A549 (cell line): ENCODE data around the gene SHMT2. TPM values are rescaled to one million over a fixed set of nuclear protein-coding genes. Genes with fewer than 3 reads are reported as not detected.

ENCODE experiments used
- ATAC-seq, 2 experiments: fragments of 200-7000 bp in 1 of 2; fragments of >200 bp in 1 of 2; cut with Nextera tagmentation in 1 of 2; cut with Tn5 transposase in 1 of 2; 3 replicates each; pipeline versions ENCODE4 v1.8.0 to v1.9.1; 2018 to 2020; ENCODE audit warnings: mild to moderate bottlenecking in 1 of 2, moderate library complexity in 1 of 2
- CTCF ChIA-PET: fragments of 300-600 bp; sonication (Branson Sonifier 250); formaldehyde crosslinking; extraction: SDS; loops from one replicate; lab custom pipeline; 2021; ENCODE audit warnings: antibody characterized with exemption, inconsistent platforms; lab: Yijun Ruan, JAX
- POLR2A ChIA-PET: fragments of 350-600 bp; formaldehyde crosslinking; extraction: SDS; loops from one replicate; lab custom pipeline; 2021; ENCODE audit warnings: antibody characterized with exemption, inconsistent platforms; lab: Yijun Ruan, JAX
- DNase-seq, 2 experiments: peaks; one replicate each; pipeline versions ENCODE4 v3.0.0 to v3.0.0-alpha.2; 2011 to 2016; ENCODE audit warnings: low read depth in 1 of 2, low spot score in 1 of 2
- FAIRE-seq: peaks from 2 replicates; lab custom pipeline; 2011; peaks lifted over from hg19 to GRCh38; lab: Jason Lieb, UNC
- H3K27ac ChIP-seq, 2 experiments: fragments of >200 bp; sonication (Bioruptor Twin); formaldehyde crosslinking; 3 replicates each; pipeline ENCODE4 v1.5.1; 2016 to 2017
- H3K4me1 ChIP-seq: fragments of >200 bp; sonication (Bioruptor Twin); formaldehyde crosslinking; 3 replicates; pipeline ENCODE4 v1.6.1; 2016
- H3K4me2 ChIP-seq: fragments of >200 bp; sonication (Bioruptor Twin); formaldehyde crosslinking; 3 replicates; pipeline ENCODE4 v1.6.1; 2016
- H3K4me3 ChIP-seq: fragments of >200 bp; sonication (Bioruptor Twin); formaldehyde crosslinking; 3 replicates; pipeline ENCODE4 v1.5.1; 2016
- H3K9me3 ChIP-seq: fragments of >200 bp; sonication (Bioruptor Twin); formaldehyde crosslinking; 3 replicates; pipeline ENCODE4 v1.6.1; 2016
- BCL3 ChIP-seq: fragments of >200 bp; sonication (Bioruptor Twin); formaldehyde crosslinking; IDR thresholded peaks from 3 replicates; pipeline ENCODE4 v1.6.1; 2016
- CBX8 ChIP-seq: fragments of 200-600 bp; sonication (generic); IDR thresholded peaks from 2 replicates; pipeline ENCODE4 v1.6.1; 2016
- CHD2 ChIP-seq: fragments of 150-350 bp; IDR thresholded peaks from 2 replicates; pipeline ENCODE4 v1.6.1; 2014; ENCODE audit warnings: low read length; ENCODE audit not compliant: partially characterized antibody
- EP300 ChIP-seq, 2 experiments: fragments of >200 bp; sonication (Bioruptor Twin); formaldehyde crosslinking; IDR thresholded peaks; 2 replicates in 1 of 2; 3 replicates in 1 of 2; pipeline ENCODE4 v1.6.1; 2016 to 2017
- ESRRA ChIP-seq: fragments of 150-350 bp; IDR thresholded peaks from 2 replicates; pipeline ENCODE4 v1.6.1; 2014; ENCODE audit warnings: mild to moderate bottlenecking, low read length, borderline replicate concordance
- FOSL2 ChIP-seq, 2 experiments: fragments of 450-650 bp in 1 of 2; fragments of >200 bp in 1 of 2; sonication (Bioruptor Twin) in 1 of 2; formaldehyde crosslinking; IDR thresholded peaks; 2 replicates each; pipeline versions ENCODE4 v1.5.0 to v1.6.1; 2016 to 2020; ENCODE audit warnings: mild to moderate bottlenecking in 1 of 2, moderate library complexity in 1 of 2
- HOXA7 ChIP-seq: fragments of 250-450 bp; sonication (Bioruptor Pico); IDR thresholded peaks from 2 replicates; pipeline ENCODE4 v1.5.0; 2020; ENCODE audit warnings: mild to moderate bottlenecking, moderate library complexity
- HOXB13 ChIP-seq: fragments of 250-450 bp; sonication (Bioruptor Pico); IDR thresholded peaks from 2 replicates; pipeline ENCODE4 v1.5.0; 2020; ENCODE audit warnings: low read depth, mild to moderate bottlenecking, moderate library complexity
- JUN ChIP-seq, 2 experiments: fragments of >200 bp; sonication (Bioruptor Twin); formaldehyde crosslinking; IDR thresholded peaks; 2 replicates in 1 of 2; 3 replicates in 1 of 2; pipeline ENCODE4 v1.6.1; 2016 to 2017
- JUNB ChIP-seq: fragments of >200 bp; sonication (Bioruptor Twin); formaldehyde crosslinking; IDR thresholded peaks from 2 replicates; pipeline ENCODE4 v1.6.1; 2016
- MAFK ChIP-seq: fragments of 450-650 bp; IDR thresholded peaks from 2 replicates; pipeline ENCODE4 v1.6.1; 2014; ENCODE audit not compliant: partially characterized antibody
- MYC ChIP-seq: IDR thresholded peaks from 2 replicates; pipeline ENCODE4 v1.6.1; 2012; ENCODE audit warnings: mild to moderate bottlenecking, inconsistent platforms, low read length, improper control_type of control experiment, borderline replicate concordance
- NPAS2 ChIP-seq: fragments of 250-450 bp; sonication (Bioruptor Pico); IDR thresholded peaks from 2 replicates; pipeline ENCODE4 v1.8.0; 2022; ENCODE audit warnings: mild to moderate bottlenecking, moderate library complexity, borderline replicate concordance
- NR3C1 ChIP-seq: fragments of >200 bp; sonication (Bioruptor Twin); formaldehyde crosslinking; IDR thresholded peaks from 3 replicates; pipeline ENCODE4 v1.6.1; 2017
- POLR2A ChIP-seq: IDR thresholded peaks from 2 replicates; pipeline ENCODE4 v1.6.1; 2012; ENCODE audit warnings: mild to moderate bottlenecking, low read length
- RAD21 ChIP-seq, 2 experiments: fragments of >200 bp in 1 of 2; sonication (Bioruptor Twin) in 1 of 2; formaldehyde crosslinking in 1 of 2; IDR thresholded peaks in 1 of 2; conservative IDR thresholded peaks in 1 of 2; 2 replicates in 1 of 2; 3 replicates in 1 of 2; pipeline ENCODE4 v1.6.1; 2012 to 2018; ENCODE audit warnings: inconsistent platforms in 1 of 2
- RARB ChIP-seq: fragments of 250-450 bp; sonication (Bioruptor Pico); IDR thresholded peaks from 2 replicates; pipeline ENCODE4 v1.8.0; 2021; ENCODE audit warnings: mild to moderate bottlenecking, moderate library complexity
- RCOR1 ChIP-seq: fragments of 150-350 bp; IDR thresholded peaks from 2 replicates; pipeline ENCODE4 v1.6.1; 2014; ENCODE audit warnings: antibody characterized with exemption, low read length, low read depth
- RFX5 ChIP-seq: fragments of 450-650 bp; IDR thresholded peaks from 2 replicates; pipeline ENCODE4 v1.7.1; 2014; ENCODE audit warnings: antibody characterized with exemption, mild to moderate bottlenecking, moderate library complexity
- RNF2 ChIP-seq: fragments of 200-600 bp; sonication (generic); IDR thresholded peaks from 2 replicates; pipeline ENCODE4 v1.6.1; 2016; ENCODE audit warnings: low read depth, mild to moderate bottlenecking, antibody characterized with exemption, moderate library complexity, borderline replicate concordance
- SREBF2 ChIP-seq: fragments of 450-650 bp; IDR thresholded peaks from 2 replicates; pipeline ENCODE4 v1.6.1; 2014; ENCODE audit warnings: mild to moderate bottlenecking, moderate library complexity
- ZFP36 ChIP-seq: fragments of 450-650 bp; IDR thresholded peaks from 2 replicates; pipeline ENCODE4 v1.6.1; 2014; ENCODE audit warnings: borderline replicate concordance; ENCODE audit not compliant: partially characterized antibody
- ZSCAN20 ChIP-seq: fragments of 250-450 bp; sonication (Bioruptor Pico); IDR thresholded peaks from 2 replicates; pipeline ENCODE4 v1.8.0; 2022; ENCODE audit warnings: mild to moderate bottlenecking, moderate library complexity
- WGBS: methylation state at CpG from one replicate; pipeline ENCODE4 v1.1.6; 2017; ENCODE audit errors: missing lambda C conversion rate; 5-methylcytosine and 5-hydroxymethylcytosine counted together
- polyA plus RNA-seq, 4 experiments: library from polyadenylated mRNA; depleted of rRNA in 3 of 4; stranded (reverse); fragments of >200 nt; fragmentation: RNase III in 1 of 4; extraction: RNeasy Plus Mini Kit Qiagen cat#74134 plus additional on column Dnase treatment in 1 of 4; gene quantifications; 2 replicates in 3 of 4; 3 replicates in 1 of 4; pipeline ENCODE4 v1.2.3, GENCODE V29; 2011 to 2017
- TF ChIP-seq, protein P1 (sequence below): fragments of 250-450 bp; sonication (Bioruptor Pico); IDR thresholded peaks from 2 replicates; pipeline ENCODE4 v1.5.0; 2021; ENCODE audit warnings: mild to moderate bottlenecking, moderate library complexity, borderline replicate concordance
- TF ChIP-seq, protein P2 (sequence below): fragments of 200-600 bp; sonication (generic); IDR thresholded peaks from 2 replicates; pipeline ENCODE4 v1.6.1; 2016; ENCODE audit warnings: antibody characterized with exemption, mild to moderate bottlenecking, moderate library complexity

Gene SHMT2
- polyA plus RNA-seq, 2 of the 4 experiments (the other 2 are of a cell fraction) = 113 to 156 TPM

DNA sequence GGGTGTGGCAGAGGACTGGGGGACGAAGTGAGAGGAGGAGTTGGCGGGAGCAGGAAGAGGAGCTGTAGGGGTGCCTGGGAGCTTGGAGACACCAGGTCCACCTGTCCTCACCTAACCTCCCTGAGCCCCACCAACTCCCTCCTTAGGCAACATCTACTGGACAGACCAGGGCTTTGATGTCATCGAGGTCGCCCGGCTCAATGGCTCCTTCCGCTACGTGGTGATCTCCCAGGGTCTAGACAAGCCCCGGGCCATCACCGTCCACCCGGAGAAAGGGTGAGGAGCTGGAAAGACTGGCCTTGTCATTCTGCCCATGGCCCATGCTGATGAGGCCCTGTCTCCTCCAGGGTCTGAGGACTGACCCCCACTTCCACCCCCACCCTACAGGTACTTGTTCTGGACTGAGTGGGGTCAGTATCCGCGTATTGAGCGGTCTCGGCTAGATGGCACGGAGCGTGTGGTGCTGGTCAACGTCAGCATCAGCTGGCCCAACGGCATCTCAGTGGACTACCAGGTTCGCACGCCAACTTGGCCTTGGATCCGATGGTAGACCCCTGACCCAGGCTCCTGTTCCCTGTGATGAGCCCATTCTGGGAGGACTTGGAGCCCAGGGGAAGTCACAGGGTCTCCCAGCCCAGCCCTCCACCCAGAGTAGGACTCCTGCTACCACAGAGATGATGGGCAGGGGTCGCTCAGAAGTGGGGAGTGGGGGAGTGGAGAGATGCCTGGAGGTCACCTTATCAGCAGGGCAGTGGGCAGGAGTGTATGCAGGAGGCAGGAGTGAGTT, 45.4 kb upstream of the SHMT2 start:
- WGBS = 91% methylated on average over 22 of the region's 22 CpGs
- Histone ChIP-seq H3K4me2 (no peak overlapping the region), H3K9me3 (no peaks in the 10 kb centered on the region), H3K4me1 (no peaks in the 10 kb centered on the region), H3K4me3 (no peak overlapping the region), H3K27ac (no peak overlapping the region)
- no peak for DNase-seq
- POLR2A ChIA-PET = no interaction called here
- no peak for ATAC-seq
- no peak for TF ChIP-seq HOXB13 (CRISPR knock-in tag)
- TF ChIP-seq RAD21 (conservative IDR thresholded peaks at IDR 0.05 in 1 of 2, IDR thresholded peaks at IDR 0.05 in 1 of 2) = no peak
- TF ChIP-seq CBX8 = no peak
- no peak for TF ChIP-seq RNF2
- TF ChIP-seq SREBF2 = no peak
- no peak for TF ChIP-seq FOSL2 (IDR thresholded peaks at IDR 0.05)
- no peak for TF ChIP-seq FOSL2 (CRISPR knock-in tag; IDR thresholded peaks at IDR 0.05)
- TF ChIP-seq ZFP36 = no peak
- no peak for FAIRE-seq
- CTCF ChIA-PET = interaction anchor here (0.8 to 27.5 kb wide), 23 partner anchors 6 to 430 kb away, joined by 3 to 1152 read pairs (median 12); partner anchors contain the start of genes LRP1, MYO1A, NAB2 and NEMP1

- CTCF ChIA-PET = interaction anchor here (0.8 to 27.5 kb wide), 15 partner anchors 4 to 172 kb away, joined by 3 to 1152 read pairs (median 5); partner anchors contain the start of genes LRP1, NEMP1 and STAT6
- 90% methylated on average over 12 of the region's 25 CpGs for WGBS
- FAIRE-seq = no peak
- no peak for ATAC-seq
- H3K4me2 ChIP-seq = no peak overlapping the region
- no peak for DNase-seq
- H3K9me3 ChIP-seq = no peaks in the 10 kb centered on the region
- no peak overlapping the region for H3K27ac ChIP-seq
- no peak for TF ChIP-seq JUNB
- no peak for TF ChIP-seq RFX5
- no peak for TF ChIP-seq ZFP36
- TF ChIP-seq ESRRA = no peak
- TF ChIP-seq BCL3 = no peak
- TF ChIP-seq EP300 (IDR thresholded peaks at IDR 0.05) = no peak
- no peak for TF ChIP-seq ZSCAN20 (CRISPR knock-in tag)
- no peak for TF ChIP-seq POLR2A
- TF ChIP-seq HOXA7 (CRISPR knock-in tag) = no peak
- no peak for TF ChIP-seq MYC
- no peak for TF ChIP-seq RARB (CRISPR knock-in tag)
- TF ChIP-seq CHD2 = no peak
- TF ChIP-seq NPAS2 (CRISPR knock-in tag) = no peak
- TF ChIP-seq, protein P1, sequence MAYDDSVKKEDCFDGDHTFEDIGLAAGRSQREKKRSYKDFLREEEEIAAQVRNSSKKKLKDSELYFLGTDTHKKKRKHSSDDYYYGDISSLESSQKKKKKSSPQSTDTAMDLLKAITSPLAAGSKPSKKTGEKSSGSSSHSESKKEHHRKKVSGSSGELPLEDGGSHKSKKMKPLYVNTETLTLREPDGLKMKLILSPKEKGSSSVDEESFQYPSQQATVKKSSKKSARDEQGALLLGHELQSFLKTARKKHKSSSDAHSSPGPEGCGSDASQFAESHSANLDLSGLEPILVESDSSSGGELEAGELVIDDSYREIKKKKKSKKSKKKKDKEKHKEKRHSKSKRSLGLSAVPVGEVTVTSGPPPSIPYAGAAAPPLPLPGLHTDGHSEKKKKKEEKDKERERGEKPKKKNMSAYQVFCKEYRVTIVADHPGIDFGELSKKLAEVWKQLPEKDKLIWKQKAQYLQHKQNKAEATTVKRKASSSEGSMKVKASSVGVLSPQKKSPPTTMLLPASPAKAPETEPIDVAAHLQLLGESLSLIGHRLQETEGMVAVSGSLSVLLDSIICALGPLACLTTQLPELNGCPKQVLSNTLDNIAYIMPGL (CRISPR knock-in tag) = no peak
- TF ChIP-seq MAFK = no peak
- TF ChIP-seq, protein P2, sequence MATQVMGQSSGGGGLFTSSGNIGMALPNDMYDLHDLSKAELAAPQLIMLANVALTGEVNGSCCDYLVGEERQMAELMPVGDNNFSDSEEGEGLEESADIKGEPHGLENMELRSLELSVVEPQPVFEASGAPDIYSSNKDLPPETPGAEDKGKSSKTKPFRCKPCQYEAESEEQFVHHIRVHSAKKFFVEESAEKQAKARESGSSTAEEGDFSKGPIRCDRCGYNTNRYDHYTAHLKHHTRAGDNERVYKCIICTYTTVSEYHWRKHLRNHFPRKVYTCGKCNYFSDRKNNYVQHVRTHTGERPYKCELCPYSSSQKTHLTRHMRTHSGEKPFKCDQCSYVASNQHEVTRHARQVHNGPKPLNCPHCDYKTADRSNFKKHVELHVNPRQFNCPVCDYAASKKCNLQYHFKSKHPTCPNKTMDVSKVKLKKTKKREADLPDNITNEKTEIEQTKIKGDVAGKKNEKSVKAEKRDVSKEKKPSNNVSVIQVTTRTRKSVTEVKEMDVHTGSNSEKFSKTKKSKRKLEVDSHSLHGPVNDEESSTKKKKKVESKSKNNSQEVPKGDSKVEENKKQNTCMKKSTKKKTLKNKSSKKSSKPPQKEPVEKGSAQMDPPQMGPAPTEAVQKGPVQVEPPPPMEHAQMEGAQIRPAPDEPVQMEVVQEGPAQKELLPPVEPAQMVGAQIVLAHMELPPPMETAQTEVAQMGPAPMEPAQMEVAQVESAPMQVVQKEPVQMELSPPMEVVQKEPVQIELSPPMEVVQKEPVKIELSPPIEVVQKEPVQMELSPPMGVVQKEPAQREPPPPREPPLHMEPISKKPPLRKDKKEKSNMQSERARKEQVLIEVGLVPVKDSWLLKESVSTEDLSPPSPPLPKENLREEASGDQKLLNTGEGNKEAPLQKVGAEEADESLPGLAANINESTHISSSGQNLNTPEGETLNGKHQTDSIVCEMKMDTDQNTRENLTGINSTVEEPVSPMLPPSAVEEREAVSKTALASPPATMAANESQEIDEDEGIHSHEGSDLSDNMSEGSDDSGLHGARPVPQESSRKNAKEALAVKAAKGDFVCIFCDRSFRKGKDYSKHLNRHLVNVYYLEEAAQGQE = no peak
- no peak for TF ChIP-seq NR3C1
- no peak for TF ChIP-seq RNF2
- TF ChIP-seq RCOR1 = no peak
- no peak for TF ChIP-seq JUN (IDR thresholded peaks at IDR 0.05)
- no peak overlapping the region for H3K4me3 ChIP-seq
- POLR2A ChIA-PET = no interaction called here
- H3K4me1 ChIP-seq = no peaks in the 10 kb centered on the region
Observed at GRCh38 chr12:57185403-57185802, 44.1 kb upstream of the SHMT2 start.
